Embryonic facial prominence (tissue), 1 donor: Measurements from ENCODE around the gene ALK.
A peak's percentile ranks its signal among the peaks of the same experiment; 100 is the strongest.
"Not testable (repeated sequence)": the region's sequence is repeated elsewhere in the genome, so short reads cannot be mapped to it uniquely, and the experiment has no call there.

Experiments
- DNase-seq: peaks from one replicate; pipeline ENCODE4 v3.0.0-alpha.2; 2016; ENCODE audit errors: extremely low spot score

The ALK gene

DNA sequence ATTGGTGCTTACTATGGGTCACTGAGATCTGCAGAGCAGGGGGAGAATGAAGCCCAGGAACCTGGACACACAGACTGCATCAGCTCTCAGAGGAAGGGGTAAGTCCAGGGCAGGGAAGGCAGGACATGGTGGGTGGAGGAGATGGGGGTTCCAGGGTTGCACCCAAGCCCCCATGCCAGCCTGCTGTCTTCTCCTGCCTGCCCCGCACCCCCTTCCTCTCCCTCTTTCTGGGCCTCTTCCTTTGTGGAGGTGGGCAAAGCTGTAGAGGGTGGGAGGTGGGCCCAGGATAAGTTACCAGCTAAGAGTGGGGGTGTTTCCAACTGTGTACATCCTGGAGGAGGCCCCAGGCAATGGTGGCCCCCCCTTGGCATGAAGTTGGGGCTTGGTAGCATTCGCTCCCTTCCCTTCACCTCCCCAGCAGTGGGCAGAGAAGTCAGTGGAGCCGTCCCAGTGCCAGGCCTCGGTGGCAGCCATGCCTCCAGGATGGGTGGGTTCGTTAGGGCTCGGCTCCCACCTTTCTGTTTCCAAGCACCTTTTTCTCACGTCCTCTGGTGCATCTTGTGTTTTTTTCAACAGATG lies 674.0 kb downstream of the ALK start:
- no peak for DNase-seq

DNA sequence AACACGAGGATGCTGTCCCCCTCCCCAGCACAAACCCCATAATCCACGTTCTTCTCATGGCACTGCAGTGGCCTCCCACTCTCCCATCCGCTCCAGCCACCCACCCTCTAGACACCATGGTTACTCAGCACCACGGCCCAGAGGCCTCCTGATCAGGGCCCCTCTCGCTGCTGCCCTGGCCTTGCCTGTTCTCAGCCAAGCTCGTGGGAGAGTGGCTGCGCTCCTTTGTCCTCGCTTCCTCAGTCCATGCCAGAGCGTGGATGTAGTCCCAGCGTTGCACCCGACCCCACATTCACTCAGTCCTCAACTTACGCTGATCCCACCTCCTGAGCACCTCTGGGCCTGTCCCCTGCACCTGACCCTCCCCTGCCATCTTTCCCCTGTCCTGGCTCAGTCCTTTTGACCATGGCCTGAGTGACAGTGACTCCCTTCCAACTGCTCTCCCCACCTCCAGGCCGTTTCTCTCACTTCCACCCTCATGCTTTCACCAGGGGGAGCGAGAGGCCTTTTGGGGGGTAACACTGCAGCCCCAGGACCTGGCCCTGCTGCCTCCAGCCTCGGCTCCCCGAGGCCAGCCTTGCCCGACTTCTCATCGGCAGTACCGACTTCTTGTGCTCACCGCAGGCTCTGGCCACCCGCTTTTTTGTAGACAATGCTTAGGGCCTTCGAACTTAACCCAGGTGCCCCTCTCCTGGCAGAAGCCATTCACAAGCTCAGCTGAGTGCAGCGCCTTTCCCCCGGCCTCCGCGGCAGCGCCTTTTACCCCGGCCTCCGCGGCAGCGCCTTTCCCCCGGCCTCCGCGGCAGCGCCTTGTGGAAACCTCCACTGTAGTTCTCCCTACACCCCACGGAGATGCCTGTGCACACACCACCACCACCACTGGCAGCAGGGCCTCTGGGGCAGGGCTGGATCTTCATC lies 674.7 kb downstream of the ALK start:
- no peak for DNase-seq

DNA sequence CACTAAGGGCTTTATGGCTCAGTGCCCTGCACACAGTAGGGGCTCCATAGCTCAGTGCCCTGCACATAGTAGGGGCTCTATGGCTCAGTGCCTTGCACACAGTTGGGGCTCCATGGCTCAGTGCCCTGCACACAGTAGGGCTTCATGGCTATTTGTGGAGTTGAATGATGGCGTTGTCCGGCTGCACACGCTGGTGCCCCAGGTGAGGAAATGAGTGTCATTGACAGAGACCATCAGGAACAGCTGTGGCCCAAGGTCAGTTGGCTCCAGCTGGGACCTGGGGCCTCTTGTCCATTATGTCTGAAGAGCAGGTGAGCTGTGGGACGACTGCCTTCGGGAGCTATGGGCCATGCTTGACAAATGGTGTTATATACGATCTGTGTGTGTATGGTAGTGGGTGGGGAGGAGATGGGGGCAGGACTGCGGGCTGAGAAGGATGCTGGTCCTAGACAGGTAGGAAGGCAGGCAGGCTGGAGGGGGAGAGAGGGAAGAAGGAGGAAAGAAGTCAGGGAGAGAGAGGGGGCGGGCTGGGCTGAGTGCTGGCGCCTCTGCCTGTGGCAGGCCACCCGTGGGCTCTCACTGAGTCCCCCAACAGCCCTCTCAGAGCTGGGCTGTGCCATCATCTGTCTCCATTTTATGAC lies 675.5 kb downstream of the ALK start:
- no peak for DNase-seq

DNA sequence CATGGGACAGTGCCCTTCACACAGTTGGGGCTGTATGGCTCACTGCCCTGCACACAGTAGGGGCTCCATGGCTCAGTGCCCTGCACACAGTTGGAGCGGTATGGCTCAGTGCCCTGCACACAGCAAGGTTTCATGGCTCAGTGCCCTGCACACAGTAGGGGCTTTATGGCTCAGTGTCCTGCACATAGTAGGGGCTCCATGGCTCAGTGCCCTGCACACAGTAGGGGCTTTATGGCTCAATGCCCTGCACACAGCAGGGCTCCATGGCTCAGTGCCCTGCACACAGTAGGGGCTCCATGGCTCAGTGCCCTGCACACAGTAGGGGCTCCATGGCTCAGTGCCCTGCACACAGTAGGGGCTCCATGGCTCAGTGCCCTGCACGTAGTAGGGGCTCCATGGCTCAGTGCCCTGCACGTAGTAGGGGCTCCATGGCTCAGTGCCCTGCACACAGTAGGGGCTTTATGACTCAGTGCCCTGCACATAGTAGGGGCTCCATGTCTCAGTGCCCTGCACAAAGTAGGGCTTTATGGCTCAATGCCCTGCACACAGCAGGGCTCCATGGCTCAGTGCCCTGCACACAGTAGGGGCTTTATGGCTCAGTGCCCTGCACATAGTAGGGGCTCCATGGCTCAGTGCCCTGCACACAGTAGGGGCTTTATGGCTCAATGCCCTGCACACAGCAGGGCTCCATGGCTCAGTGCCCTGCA lies 676.2 kb downstream of the ALK start:
- DNase-seq, result not testable (repeated sequence)

DNA sequence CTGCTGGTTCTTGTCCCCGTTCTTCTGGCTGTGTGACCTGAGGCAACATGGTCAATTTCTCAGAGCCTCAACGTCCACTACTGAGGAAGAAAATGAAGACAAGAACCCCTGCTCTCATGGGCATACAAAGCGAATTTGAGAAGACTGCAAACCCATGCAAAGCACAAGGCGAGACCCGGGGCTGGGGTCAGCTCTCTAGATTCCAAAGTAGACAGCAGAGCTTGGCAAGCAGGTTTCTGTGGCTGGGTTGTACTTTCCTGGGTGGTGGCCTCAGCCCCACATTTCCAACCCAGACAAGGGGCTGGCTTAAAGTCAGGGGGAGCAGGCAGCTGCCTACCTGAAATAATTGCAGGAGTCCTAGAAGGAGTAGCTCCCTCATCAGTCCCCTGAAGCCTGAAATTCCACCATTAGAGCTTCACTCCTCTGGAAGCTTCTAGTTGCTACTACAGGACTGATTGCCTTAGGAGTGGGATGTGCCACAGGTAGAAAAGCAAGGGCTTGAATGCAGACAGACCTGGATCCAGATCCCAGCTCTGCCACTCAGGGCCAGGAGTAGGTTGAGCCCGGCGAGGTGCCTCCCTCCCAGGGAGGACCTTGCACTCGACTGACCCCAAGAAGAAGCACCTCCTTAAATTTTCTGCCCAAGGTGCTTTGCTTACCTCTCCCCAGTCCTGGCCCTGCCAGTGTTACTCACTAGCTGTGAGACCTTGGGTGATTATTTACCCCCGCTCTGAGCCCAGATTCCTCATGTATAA lies 678.6 kb downstream of the ALK start:
- no peak for DNase-seq

DNA sequence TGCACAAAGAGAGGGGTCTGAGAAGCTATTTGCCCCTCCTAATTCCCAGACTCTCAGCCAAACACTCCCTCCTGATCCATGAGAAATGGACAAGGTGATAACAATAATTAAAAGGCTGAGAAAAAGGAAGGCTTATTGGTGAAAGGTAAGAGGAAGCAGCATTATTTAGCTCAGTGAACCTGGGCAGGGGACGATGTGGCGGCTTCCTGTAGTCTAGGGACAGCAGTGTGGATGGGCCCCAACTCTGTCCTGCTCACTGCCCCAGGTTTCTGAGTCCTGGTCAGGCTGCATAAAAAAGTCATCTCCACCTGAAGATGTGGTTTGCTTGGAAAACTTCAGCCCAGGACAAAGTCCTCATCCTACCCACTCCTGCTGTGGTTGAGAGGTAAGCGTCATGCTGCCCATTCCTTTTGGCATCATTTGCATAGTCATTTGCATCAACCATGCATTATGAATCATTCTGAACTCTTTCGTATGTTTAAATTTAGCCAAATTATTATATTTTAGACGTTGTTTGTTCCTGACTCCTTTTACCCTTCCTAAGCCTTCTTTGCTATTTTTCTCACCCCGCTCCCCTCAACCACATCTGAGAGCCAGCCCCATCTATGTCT lies 679.3 kb downstream of the ALK start:
- no peak for DNase-seq

DNA sequence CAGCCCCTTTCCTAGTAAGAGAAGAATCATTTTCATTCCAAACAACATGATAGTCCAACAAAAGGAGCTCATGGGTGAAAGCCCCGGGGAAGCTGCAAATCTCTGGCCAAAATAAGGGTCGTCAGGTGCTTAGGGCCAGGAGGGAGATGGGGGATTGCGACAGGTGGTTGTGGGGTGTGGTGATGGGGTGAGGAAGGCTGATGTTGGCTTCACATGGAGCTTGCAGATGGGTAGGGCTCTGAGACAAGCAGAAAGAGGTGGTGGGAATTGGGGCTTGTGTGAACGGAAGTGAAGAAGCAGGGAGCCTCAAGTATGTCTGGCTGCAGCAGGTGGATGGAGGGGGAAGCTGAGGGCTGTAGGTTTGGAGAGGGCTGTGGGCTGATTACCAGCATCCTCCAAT lies 680.0 kb downstream of the ALK start:
- no peak for DNase-seq

DNA sequence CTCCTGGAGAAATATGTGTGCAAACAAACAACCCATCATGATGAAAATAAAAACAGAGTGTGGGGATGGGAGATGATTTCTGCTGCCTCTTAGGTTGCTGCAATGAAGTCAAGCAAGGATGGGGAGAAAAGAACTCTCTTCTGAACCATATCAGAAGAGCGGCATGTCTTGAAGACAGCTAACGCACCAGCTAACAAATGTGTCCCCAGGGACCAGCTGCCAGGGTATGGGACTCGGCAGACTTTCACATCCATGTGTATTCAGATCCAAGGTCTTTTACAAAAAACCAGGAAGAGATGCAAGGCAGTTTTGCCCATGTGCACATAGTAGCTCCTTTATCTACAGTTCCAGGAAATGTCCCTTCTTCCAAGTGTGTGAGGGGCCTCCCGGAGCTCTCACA lies 680.8 kb downstream of the ALK start:
- DNase-seq, result no peak

DNA sequence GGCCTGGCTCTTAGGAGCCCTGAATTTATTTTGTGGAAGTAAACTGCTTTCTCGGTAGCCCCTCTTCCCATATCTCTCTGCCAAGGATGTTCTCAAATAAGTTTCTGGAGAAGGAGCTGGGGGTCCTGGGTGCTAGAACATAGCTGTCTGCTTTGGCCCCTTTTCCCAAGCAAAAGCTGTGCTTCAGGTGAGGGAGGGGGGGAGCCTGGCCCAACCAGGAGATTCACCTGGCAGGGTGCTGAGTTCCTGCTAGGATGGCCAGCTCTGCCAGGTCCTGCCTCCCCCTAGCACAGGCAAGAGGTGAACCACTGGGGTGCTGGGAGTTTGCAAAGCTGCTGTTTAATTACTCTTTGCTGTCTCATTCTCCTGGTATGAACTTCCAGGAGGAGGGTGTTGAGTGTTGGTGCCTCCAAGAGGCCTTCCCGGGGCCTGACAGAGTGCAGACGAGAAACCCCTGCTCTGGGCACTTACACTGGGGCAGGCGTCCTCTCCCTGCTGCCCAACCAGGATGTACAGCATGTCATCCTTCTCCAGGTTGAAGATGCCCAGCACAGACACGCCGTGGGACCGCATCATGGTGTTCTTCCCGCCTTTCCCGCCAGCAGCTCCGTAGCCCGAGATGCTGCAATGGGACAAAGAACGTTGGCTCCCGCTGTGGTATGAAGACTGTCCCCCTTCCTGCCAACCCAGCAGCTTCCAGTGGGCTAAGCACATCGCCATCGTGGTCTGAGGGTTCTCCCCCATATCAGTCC lies 682.0 kb downstream of the ALK start:
- no peak for DNase-seq

DNA sequence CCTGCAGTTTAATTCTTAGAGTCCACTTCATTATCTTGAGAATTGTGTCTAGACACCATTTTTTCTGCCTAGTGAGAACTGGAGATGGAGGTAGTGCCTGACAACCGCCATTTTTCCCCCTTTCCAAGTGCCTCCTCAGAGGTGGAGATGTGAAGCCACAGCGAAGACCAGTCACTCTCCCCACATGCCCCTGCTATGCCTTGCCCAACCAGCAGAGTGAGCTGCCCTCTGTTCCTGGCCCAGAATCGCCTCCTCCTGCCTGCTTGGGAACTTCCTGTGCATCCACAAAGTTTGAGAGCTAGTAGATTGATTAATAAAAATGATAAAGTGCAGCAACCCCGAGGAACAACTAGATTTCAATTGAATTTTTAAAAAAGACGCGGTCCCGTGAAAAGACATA lies 682.9 kb downstream of the ALK start:
- DNase-seq, result no peak

DNA sequence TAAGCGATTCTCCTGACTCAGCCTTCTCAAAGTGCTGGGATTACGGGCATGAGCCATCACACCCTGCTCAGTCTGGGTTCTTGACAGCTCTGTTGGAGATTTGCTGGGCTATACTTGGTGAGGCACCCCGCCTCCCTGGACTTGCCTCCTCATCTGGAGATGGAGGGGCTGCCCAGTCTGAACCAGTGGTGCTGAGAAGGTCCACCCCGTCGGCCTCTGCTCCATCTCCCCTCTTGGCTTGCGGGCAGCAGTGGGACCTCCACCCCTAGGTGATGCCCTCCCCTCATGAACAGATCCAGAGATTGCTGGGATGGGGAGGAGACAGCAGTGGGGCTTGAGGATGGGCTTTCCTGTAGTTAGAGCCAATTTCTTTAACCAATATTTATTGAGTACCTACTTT lies 685.3 kb downstream of the ALK start:
- no peak for DNase-seq

DNA sequence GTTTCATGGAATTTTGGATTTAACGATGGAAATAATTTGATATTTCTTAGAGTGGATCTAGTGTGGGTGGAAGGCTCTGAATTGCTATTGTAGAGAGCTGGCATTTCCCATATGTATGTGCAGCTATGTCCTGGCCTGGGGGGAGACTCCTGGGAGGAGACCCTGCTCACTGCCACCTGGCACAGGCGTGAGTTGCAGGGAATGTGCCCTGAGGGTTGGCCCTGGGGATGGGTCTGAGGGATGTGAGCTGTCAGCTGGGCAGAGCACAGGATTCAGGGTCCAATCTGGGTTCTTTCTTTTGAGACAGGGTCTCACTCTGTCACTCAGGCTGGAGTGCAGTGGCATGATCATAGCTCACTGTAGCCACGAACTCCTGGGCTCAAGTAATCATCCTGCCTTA lies 686.0 kb downstream of the ALK start:
- DNase-seq, result no peak

DNA sequence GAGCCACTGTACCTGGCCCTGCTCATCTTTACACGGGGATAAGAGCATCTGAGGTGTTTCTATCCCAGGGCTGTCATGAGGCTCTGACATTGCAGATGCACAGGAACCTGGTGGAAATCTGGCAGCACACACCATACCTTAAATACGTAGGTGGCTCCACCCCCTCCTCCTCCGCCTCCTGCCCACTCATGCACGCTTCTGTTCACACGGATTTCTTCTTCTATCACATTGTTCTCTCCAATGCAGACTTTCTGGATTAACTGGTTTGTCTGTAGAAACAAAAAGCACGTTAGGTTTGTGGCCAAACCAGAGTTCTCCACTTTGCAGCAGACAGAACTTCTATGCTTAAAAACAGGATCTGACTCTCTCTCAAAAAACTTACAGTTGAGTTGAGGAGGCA lies 688.0 kb downstream of the ALK start:
- DNase-seq, result peak; percentile 55

DNA sequence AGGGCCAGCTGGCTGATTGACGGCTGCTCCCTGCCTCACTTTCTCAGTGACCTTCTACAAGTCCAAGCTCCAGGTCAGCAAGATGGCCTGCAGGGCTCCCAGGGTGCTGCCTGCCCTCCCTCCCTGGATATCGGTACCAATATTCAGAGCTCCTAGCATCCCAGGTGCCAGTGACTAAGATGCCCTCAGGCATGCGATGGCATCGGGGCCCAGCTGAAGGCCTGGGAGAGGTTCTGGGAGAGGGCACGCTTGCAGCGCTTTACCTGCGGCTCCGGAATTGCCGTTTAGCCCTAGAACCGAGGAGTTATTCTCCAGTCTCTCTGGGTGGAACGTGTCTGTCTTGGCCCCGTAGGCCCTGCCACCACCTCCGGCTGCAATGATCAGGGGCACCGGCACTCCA lies 689.3 kb downstream of the ALK start:
- no peak for DNase-seq

DNA sequence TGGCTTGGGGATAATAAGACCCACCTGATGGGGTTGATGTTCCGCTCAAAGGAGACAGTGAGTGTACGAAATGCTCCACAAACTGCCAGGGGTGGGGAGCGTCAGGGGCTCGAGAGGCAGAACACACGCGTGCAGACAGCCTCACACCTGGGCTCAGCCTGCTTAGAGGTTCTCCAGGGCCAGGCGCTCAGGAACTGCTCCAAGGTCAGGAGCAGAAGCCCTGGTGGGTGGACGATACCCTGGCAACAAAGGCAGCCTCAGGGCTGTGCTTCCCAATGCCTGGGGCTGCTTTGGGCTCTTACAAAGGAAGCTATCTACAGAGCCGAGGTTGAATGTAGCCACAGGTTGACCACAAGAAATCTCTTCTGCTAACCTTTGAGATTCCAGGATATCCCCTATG lies 691.7 kb downstream of the ALK start:
- DNase-seq, result no peak

DNA sequence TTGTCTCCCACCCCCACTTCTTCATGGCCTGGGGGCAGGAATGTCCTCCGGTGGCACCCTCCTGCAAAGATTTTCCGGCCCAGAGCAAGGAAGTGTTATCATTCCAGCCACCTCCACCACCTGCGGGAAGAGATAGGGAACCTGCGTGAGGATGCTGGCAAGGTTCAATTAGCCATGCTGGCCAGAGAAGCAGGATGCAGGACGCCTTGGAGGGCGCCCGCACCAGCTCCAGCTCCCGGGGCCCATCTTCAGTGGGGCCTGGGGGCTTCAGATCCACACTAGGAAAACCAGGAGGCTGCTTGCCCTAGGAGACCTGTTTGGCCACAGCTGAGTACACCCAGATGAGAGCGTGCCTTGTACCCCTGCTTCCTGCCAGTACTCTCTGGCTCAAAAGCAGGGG lies 692.4 kb downstream of the ALK start:
- no peak for DNase-seq

DNA sequence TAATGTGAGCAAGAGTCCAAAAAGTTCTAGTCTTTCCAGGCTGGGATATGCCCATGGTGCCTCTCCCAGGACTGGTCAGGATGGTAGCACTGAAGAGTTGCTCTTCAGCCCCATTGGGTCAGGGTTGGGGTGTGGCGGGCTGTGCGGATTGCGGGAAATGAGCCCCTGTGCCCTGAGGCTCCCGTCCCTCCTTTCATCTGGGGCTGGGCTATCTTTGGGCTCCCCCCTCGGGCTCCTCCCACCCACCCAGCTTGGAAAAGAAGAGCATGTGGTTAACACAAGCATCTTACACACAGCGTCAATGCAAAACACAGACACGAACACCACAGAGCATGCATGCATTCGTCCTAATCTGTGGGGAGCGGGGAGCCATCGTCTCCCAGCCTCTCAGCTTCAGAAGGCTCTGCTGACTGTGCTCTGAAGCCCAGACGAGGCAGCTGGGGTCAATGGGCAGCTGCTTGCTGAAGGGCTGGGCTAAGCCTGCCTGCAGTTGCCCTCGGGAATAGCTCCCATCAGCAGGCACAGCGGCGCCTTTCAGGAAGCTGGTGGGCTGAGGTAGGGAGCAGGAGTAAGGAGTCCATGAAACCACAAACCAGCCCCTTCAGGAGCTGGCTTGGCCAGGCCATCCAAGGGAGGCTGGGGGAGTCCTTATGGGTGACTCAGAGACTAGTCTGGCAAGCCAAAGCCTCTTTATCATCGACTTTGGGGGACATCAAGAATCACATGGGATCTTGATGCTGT lies 693.3 kb downstream of the ALK start:
- no peak for DNase-seq

DNA sequence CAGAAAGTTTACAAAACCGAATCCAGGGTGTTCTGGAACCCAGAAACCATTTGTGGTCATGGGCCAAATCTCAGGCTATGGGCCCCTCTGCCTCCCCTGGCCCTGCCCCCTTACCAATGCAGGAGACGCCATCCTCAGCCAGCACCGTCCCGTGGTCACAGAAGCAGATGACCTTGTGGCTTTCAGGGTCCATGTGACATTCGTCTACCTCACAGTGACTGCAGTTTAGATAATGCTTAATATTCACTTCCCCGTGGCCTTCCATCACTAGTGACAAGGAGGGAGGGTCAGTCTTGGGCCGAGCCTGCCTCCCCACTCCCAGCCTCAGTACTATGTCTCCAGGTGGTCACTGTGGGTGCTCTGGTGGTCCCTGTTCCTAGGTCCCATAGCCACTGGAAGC lies 694.6 kb downstream of the ALK start:
- no peak for DNase-seq

DNA sequence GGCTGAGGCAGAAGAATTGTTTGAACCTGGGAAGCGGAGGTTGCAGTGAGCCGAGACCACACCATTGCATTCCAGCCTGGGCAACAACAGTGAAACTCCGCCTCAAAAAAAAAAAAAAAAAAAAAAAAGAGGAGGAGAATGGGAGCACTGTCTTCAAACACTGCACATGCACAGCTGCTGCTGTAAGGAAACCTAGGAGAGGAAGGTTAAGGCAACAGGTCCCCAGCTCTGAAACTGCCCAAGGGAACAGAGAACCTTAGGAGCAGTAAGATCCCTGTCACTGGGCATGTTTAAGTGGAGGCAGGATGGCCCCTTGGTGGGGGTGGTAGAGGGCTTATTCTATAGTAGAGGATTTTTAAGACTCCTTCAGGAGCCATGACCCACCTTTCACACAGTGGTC lies 695.0 kb downstream of the ALK start:
- no peak for DNase-seq

DNA sequence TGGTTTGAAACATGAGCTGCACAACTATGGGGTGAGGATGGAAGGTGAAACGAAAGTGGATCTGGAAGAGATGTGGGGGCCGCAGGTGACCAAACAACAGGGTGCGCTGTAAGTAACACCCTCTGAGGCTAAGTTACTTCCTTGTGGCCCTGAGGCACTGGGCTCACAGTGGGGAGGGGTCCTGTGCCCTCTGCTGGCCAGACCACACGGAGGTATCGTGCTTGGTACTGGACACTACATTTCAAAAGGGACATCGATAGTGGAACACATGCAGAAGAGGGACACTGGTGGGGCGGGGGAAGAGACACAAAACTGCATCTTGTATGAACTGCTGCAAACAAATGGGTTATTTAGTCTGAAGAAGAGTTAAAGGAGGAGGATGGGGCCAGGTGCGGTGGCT lies 695.6 kb downstream of the ALK start:
- DNase-seq, result no peak
